ENCODE data around the gene TMEM192.
"Not testable (repeated sequence)": the region's sequence is repeated elsewhere in the genome, so short reads cannot be mapped to it uniquely, and the experiment has no call there.

The TMEM192 gene

GRCh38 chr4:165088366-165088765, 24.3 kb downstream of the TMEM192 start:
- peaks cover 19% of the 10 kb centered on the region for H3K36me3 ChIP-seq (ENCODE audit: control insufficient read depth, low read depth, low read length)
- H3K4me3 ChIP-seq (ENCODE audit: low read length), result no peak overlapping the region
- no peaks in the 10 kb centered on the region for H3K4me1 ChIP-seq (ENCODE audit: control insufficient read depth, low read depth, low read length)
- no peaks in the 10 kb centered on the region for H3K9me3 ChIP-seq (ENCODE audit: control insufficient read depth, low read depth, low read length)
- H3K27me3 ChIP-seq (ENCODE audit: control insufficient read depth, insufficient read depth, low read length), result no peaks in the 10 kb centered on the region
- H3K27ac ChIP-seq (ENCODE audit: low read length), result no peak overlapping the region
- H3K9ac ChIP-seq (ENCODE audit: low read length), result no peak overlapping the region

- H3K27ac ChIP-seq (ENCODE audit: low read length), result no peak overlapping the region
- peaks cover 19% of the 10 kb centered on the region for H3K36me3 ChIP-seq (ENCODE audit: control insufficient read depth, low read depth, low read length)
- H3K4me1 ChIP-seq (ENCODE audit: control insufficient read depth, low read depth, low read length), result no peaks in the 10 kb centered on the region
- H3K9me3 ChIP-seq (ENCODE audit: control insufficient read depth, low read depth, low read length), result no peaks in the 10 kb centered on the region
- no peak overlapping the region for H3K9ac ChIP-seq (ENCODE audit: low read length)
- H3K4me3 ChIP-seq (ENCODE audit: low read length), result no peak overlapping the region
- H3K27me3 ChIP-seq (ENCODE audit: control insufficient read depth, insufficient read depth, low read length), result no peaks in the 10 kb centered on the region
Observed at GRCh38 chr4:165085946-165086345, 26.7 kb downstream of the TMEM192 start.

GRCh38 chr4:165084787-165085186, 27.9 kb downstream of the TMEM192 start:
- H3K27ac ChIP-seq (ENCODE audit: low read length); H3K4me3 ChIP-seq (ENCODE audit: low read length); H3K4me1 ChIP-seq (ENCODE audit: control insufficient read depth, low read depth, low read length); H3K9me3 ChIP-seq (ENCODE audit: control insufficient read depth, low read depth, low read length); H3K9ac ChIP-seq (ENCODE audit: low read length); H3K27me3 ChIP-seq (ENCODE audit: control insufficient read depth, insufficient read depth, low read length): not testable (repeated sequence)
- H3K36me3 ChIP-seq (ENCODE audit: control insufficient read depth, low read depth, low read length), result peaks cover 19% of the 10 kb centered on the region

GRCh38 chr4:165079476-165079875, 33.2 kb downstream of the TMEM192 start:
- no peak overlapping the region for H3K27ac ChIP-seq (ENCODE audit: low read length)
- no peak overlapping the region for H3K9ac ChIP-seq (ENCODE audit: low read length)

GRCh38 chr4:165077034-165077578, 35.6 kb downstream of the TMEM192 start:
- Histone ChIP-seq H3K4me3 (ENCODE audit: low read length) (no peak overlapping the region), H3K36me3 (ENCODE audit: control insufficient read depth, low read depth, low read length) (peaks cover 6% of the 10 kb centered on the region), H3K9ac (ENCODE audit: low read length) (no peak overlapping the region), H3K9me3 (ENCODE audit: control insufficient read depth, low read depth, low read length) (no peaks in the 10 kb centered on the region), H3K4me1 (ENCODE audit: control insufficient read depth, low read depth, low read length) (peaks cover 5% of the 10 kb centered on the region), H3K27ac (ENCODE audit: low read length) (no peak overlapping the region), H3K27me3 (ENCODE audit: control insufficient read depth, insufficient read depth, low read length) (no peaks in the 10 kb centered on the region)

More at GRCh38 chr4:165079476-165079875, 33.2 kb downstream of the TMEM192 start:
- Histone ChIP-seq H3K36me3 (ENCODE audit: control insufficient read depth, low read depth, low read length) (peaks cover 6% of the 10 kb centered on the region), H3K4me3 (ENCODE audit: low read length) (no peak overlapping the region), H3K27me3 (ENCODE audit: control insufficient read depth, insufficient read depth, low read length) (no peaks in the 10 kb centered on the region), H3K4me1 (ENCODE audit: control insufficient read depth, low read depth, low read length) (no peaks in the 10 kb centered on the region), H3K9me3 (ENCODE audit: control insufficient read depth, low read depth, low read length) (no peaks in the 10 kb centered on the region)

GRCh38 chr4:165073346-165073745, 39.3 kb downstream of the TMEM192 start:
- H3K4me3 ChIP-seq (ENCODE audit: low read length); H3K4me1 ChIP-seq (ENCODE audit: control insufficient read depth, low read depth, low read length); H3K27ac ChIP-seq (ENCODE audit: low read length); H3K9me3 ChIP-seq (ENCODE audit: control insufficient read depth, low read depth, low read length); H3K9ac ChIP-seq (ENCODE audit: low read length); H3K27me3 ChIP-seq (ENCODE audit: control insufficient read depth, insufficient read depth, low read length); H3K36me3 ChIP-seq (ENCODE audit: control insufficient read depth, low read depth, low read length): not testable (repeated sequence)

- Histone ChIP-seq H3K9ac (ENCODE audit: low read length) (no peak overlapping the region), H3K36me3 (ENCODE audit: control insufficient read depth, low read depth, low read length) (no peaks in the 10 kb centered on the region), H3K27ac (ENCODE audit: low read length) (no peak overlapping the region), H3K27me3 (ENCODE audit: control insufficient read depth, insufficient read depth, low read length) (no peaks in the 10 kb centered on the region), H3K9me3 (ENCODE audit: control insufficient read depth, low read depth, low read length) (no peaks in the 10 kb centered on the region), H3K4me3 (ENCODE audit: low read length) (no peak overlapping the region), H3K4me1 (ENCODE audit: control insufficient read depth, low read depth, low read length) (peaks cover 5% of the 10 kb centered on the region)
Observed at GRCh38 chr4:165070560-165070959, 42.1 kb downstream of the TMEM192 start.

- no peaks in the 10 kb centered on the region for H3K9me3 ChIP-seq (ENCODE audit: control insufficient read depth, low read depth, low read length)
- H3K4me1 ChIP-seq (ENCODE audit: control insufficient read depth, low read depth, low read length), result no peaks in the 10 kb centered on the region
- no peak overlapping the region for H3K4me3 ChIP-seq (ENCODE audit: low read length)
- no peak overlapping the region for H3K27ac ChIP-seq (ENCODE audit: low read length)
- H3K9ac ChIP-seq (ENCODE audit: low read length), result no peak overlapping the region
- H3K36me3 ChIP-seq (ENCODE audit: control insufficient read depth, low read depth, low read length), result no peaks in the 10 kb centered on the region
- H3K27me3 ChIP-seq (ENCODE audit: control insufficient read depth, insufficient read depth, low read length), result no peaks in the 10 kb centered on the region
Observed at GRCh38 chr4:165060938-165061337, 51.7 kb downstream of the TMEM192 start.

- Histone ChIP-seq H3K4me1 (ENCODE audit: control insufficient read depth, low read depth, low read length) (no peaks in the 10 kb centered on the region), H3K27me3 (ENCODE audit: control insufficient read depth, insufficient read depth, low read length) (no peaks in the 10 kb centered on the region), H3K4me3 (ENCODE audit: low read length) (no peak overlapping the region), H3K27ac (ENCODE audit: low read length) (no peak overlapping the region), H3K9me3 (ENCODE audit: control insufficient read depth, low read depth, low read length) (no peaks in the 10 kb centered on the region), H3K36me3 (ENCODE audit: control insufficient read depth, low read depth, low read length) (no peaks in the 10 kb centered on the region), H3K9ac (ENCODE audit: low read length) (no peak overlapping the region)
Observed at GRCh38 chr4:165059386-165059785, 53.3 kb downstream of the TMEM192 start.

GRCh38 chr4:165058666-165059065, 54.0 kb downstream of the TMEM192 start:
- H3K4me3 ChIP-seq (ENCODE audit: low read length), result no peak overlapping the region
- H3K9ac ChIP-seq (ENCODE audit: low read length), result no peak overlapping the region
- no peaks in the 10 kb centered on the region for H3K27me3 ChIP-seq (ENCODE audit: control insufficient read depth, insufficient read depth, low read length)
- no peaks in the 10 kb centered on the region for H3K9me3 ChIP-seq (ENCODE audit: control insufficient read depth, low read depth, low read length)
- no peaks in the 10 kb centered on the region for H3K36me3 ChIP-seq (ENCODE audit: control insufficient read depth, low read depth, low read length)
- no peaks in the 10 kb centered on the region for H3K4me1 ChIP-seq (ENCODE audit: control insufficient read depth, low read depth, low read length)
- no peak overlapping the region for H3K27ac ChIP-seq (ENCODE audit: low read length)

GRCh38 chr4:165055601-165056000, 57.1 kb downstream of the TMEM192 start:
- H3K4me3 ChIP-seq (ENCODE audit: low read length), result no peak overlapping the region
- no peak overlapping the region for H3K27ac ChIP-seq (ENCODE audit: low read length)
- H3K4me1 ChIP-seq (ENCODE audit: control insufficient read depth, low read depth, low read length), result no peaks in the 10 kb centered on the region
- no peaks in the 10 kb centered on the region for H3K27me3 ChIP-seq (ENCODE audit: control insufficient read depth, insufficient read depth, low read length)
- no peaks in the 10 kb centered on the region for H3K9me3 ChIP-seq (ENCODE audit: control insufficient read depth, low read depth, low read length)
- no peaks in the 10 kb centered on the region for H3K36me3 ChIP-seq (ENCODE audit: control insufficient read depth, low read depth, low read length)
- no peak overlapping the region for H3K9ac ChIP-seq (ENCODE audit: low read length)

- H3K9ac ChIP-seq (ENCODE audit: low read length), result no peak within 1 kb of the TSS
- H3K36me3 ChIP-seq (ENCODE audit: control insufficient read depth, low read depth, low read length), result no peaks in the 10 kb centered on the region
- H3K9me3 ChIP-seq (ENCODE audit: control insufficient read depth, low read depth, low read length), result no peaks in the 10 kb centered on the region
- H3K27me3 ChIP-seq (ENCODE audit: control insufficient read depth, insufficient read depth, low read length), result no peaks in the 10 kb centered on the region
- H3K4me3 ChIP-seq (ENCODE audit: low read length), result no peak within 1 kb of the TSS
- H3K27ac ChIP-seq (ENCODE audit: low read length), result no peak within 1 kb of the TSS
- H3K4me1 ChIP-seq (ENCODE audit: control insufficient read depth, low read depth, low read length), result no peaks in the 10 kb centered on the region
Observed at GRCh38 chr4:165053645-165054044, 59.0 kb downstream of the TMEM192 start, which contains the start of gene TRIM75. TRIM75 (plus strand) TSS chr4:165053866; CDS start chr4:165059148, 5,282 bp downstream.
